Keratinocyte (primary cell): ENCODE measurements around the gene TP73.

Experiments
- EZH2 ChIP-seq: IDR thresholded peaks from one replicate; pipeline ENCODE4 v1.6.1; 2012; ENCODE audit warnings: inconsistent platforms, mild to moderate bottlenecking, low read length, moderate library complexity
- TF ChIP-seq, protein P1 (sequence below), 3 experiments: IDR thresholded peaks in 1 of 3; conservative IDR thresholded peaks in 1 of 3; optimal IDR thresholded peaks in 1 of 3; 2 replicates in 2 of 3; 3 replicates in 1 of 3; pipeline versions ENCODE3 to v1.5.1; 2011; ENCODE audit warnings: low read length in 3 of 3, mild to moderate bottlenecking in 3 of 3, moderate library complexity in 2 of 3, control low read depth in 1 of 3, inconsistent platforms in 1 of 3; ENCODE audit not compliant: insufficient read depth in 2 of 3; ENCODE audit errors: extremely low read depth in 1 of 3

DNA sequence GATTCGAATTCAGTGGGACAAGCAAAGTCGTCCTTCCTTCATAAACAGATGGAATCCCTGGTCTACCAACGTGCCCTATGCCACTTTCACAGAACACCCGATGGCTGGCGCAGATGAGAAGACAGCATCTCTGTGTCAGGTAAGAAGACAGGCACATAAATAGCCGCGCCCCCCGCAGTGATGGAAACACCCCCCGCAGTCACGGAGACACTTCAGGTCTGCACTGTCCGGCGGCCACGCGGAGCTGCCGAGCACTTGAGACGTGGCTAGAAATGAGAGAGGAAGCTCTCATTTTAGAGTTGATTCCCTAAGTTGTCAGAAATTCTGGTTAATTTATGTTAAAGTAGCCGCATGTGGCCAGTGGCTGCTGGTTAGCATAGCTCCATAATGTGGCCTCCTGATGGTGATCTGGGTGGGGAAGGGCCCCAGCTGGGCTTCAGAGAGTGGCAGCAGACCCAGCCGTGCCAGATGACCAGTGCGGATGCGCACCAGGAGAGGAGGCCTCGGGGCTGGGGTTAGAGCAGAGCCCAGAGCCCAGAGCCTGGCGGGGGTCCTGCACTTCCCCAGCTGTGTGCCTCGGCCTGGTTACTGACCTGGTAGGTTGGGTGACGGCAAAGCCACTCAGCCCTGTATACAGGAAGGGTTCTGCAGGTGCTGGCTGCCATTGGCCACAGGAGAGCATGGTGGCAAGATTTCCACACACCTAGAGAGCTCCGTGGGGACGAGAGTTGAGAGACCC lies 24.6 kb upstream of the TP73 start:
- TF ChIP-seq, protein P1, sequence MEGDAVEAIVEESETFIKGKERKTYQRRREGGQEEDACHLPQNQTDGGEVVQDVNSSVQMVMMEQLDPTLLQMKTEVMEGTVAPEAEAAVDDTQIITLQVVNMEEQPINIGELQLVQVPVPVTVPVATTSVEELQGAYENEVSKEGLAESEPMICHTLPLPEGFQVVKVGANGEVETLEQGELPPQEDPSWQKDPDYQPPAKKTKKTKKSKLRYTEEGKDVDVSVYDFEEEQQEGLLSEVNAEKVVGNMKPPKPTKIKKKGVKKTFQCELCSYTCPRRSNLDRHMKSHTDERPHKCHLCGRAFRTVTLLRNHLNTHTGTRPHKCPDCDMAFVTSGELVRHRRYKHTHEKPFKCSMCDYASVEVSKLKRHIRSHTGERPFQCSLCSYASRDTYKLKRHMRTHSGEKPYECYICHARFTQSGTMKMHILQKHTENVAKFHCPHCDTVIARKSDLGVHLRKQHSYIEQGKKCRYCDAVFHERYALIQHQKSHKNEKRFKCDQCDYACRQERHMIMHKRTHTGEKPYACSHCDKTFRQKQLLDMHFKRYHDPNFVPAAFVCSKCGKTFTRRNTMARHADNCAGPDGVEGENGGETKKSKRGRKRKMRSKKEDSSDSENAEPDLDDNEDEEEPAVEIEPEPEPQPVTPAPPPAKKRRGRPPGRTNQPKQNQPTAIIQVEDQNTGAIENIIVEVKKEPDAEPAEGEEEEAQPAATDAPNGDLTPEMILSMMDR (optimal IDR thresholded peaks at IDR 0.05 in 1 of 3, IDR thresholded peaks at IDR 0.05 in 1 of 3, conservative IDR thresholded peaks at IDR 0.05 in 1 of 3; ENCODE audit: extremely low read depth in 1 of 3, insufficient read depth in 2 of 3, low read length in 3 of 3): no peak
- TF ChIP-seq EZH2: no peak
